Activated naive CD8-positive, alpha-beta T cell (primary cell): ENCODE data around the gene ALDH7A1.
A peak's percentile ranks its signal among the peaks of the same experiment; 100 is the strongest.
"Not testable (repeated sequence)": the region's sequence is repeated elsewhere in the genome, so short reads cannot be mapped to it uniquely, and the experiment has no call there.

ENCODE experiments used
- H3K27ac Mint-ChIP-seq: one replicate; pipeline ENCODE4 v1.8.0; 2021; ENCODE audit warnings: mixed read lengths
- H3K27me3 Mint-ChIP-seq: one replicate; pipeline ENCODE4 v1.8.0; 2021; ENCODE audit warnings: mixed read lengths
- H3K36me3 Mint-ChIP-seq: one replicate; pipeline ENCODE4 v1.8.0; 2021; ENCODE audit warnings: mixed read lengths
- H3K4me1 Mint-ChIP-seq: one replicate; pipeline ENCODE4 v1.8.0; 2021; ENCODE audit warnings: low read depth, mixed read lengths
- H3K4me3 Mint-ChIP-seq: one replicate; pipeline ENCODE4 v1.8.0; 2021; ENCODE audit warnings: mild to moderate bottlenecking, mixed read lengths
- H3K9me3 Mint-ChIP-seq: one replicate; pipeline ENCODE4 v1.8.0; 2021; ENCODE audit warnings: low read depth, mixed read lengths

ALDH7A1 gene

GRCh38 chr5:126603402-126603991, 8.5 kb upstream of the ALDH7A1 start:
- Mint-ChIP-seq H3K4me3 (peak overlapping the region; percentile 35), H3K27ac (peak overlapping the region; percentile 16), H3K4me1 (peaks cover 50% of the 10 kb centered on the region), H3K9me3 (no peaks in the 10 kb centered on the region), H3K36me3 (peaks cover 4% of the 10 kb centered on the region), H3K27me3 (no peaks in the 10 kb centered on the region)

- H3K27ac Mint-ChIP-seq = peak within 1 kb of the TSS; percentile 96
- peak within 1 kb of the TSS; percentile 96 for H3K4me3 Mint-ChIP-seq
- peaks cover 31% of the 10 kb centered on the region for H3K4me1 Mint-ChIP-seq
- H3K36me3 Mint-ChIP-seq = peaks cover 2% of the 10 kb centered on the region
- H3K9me3 Mint-ChIP-seq = no peaks in the 10 kb centered on the region
- no peaks in the 10 kb centered on the region for H3K27me3 Mint-ChIP-seq
These were observed 5.9 kb upstream of the ALDH7A1 start, which contains the start of gene PHAX for GRCh38 chr5:126600631-126601511. Gene PHAX, plus strand, starts transcription at chr5:126600947. Its CDS starts 16 bp downstream, at chr5:126600963.

GRCh38 chr5:126599971-126600630, 5.1 kb upstream of the ALDH7A1 start:
- H3K27me3 Mint-ChIP-seq = not testable (repeated sequence)
- H3K4me1 Mint-ChIP-seq = peaks cover 27% of the 10 kb centered on the region

GRCh38 chr5:126599499-126599898, 4.5 kb upstream of the ALDH7A1 start:
- H3K4me1 Mint-ChIP-seq = peaks cover 28% of the 10 kb centered on the region
- peak overlapping the region; percentile 48 for H3K4me3 Mint-ChIP-seq
- no peaks in the 10 kb centered on the region for H3K27me3 Mint-ChIP-seq
- H3K9me3 Mint-ChIP-seq = no peaks in the 10 kb centered on the region
- H3K36me3 Mint-ChIP-seq = no peaks in the 10 kb centered on the region
- H3K27ac Mint-ChIP-seq = no peak overlapping the region

More at GRCh38 chr5:126599971-126600630, 5.1 kb upstream of the ALDH7A1 start:
- Mint-ChIP-seq H3K4me3 (peak overlapping the region; percentile 96), H3K27ac (peak overlapping the region; percentile 96)
- H3K36me3 Mint-ChIP-seq, H3K9me3 Mint-ChIP-seq: not testable (repeated sequence)

GRCh38 chr5:126597156-126597555, 2.1 kb upstream of the ALDH7A1 start:
- Mint-ChIP-seq H3K4me1 (peaks cover 19% of the 10 kb centered on the region), H3K4me3 (no peak overlapping the region), H3K27ac (no peak overlapping the region), H3K36me3 (no peaks in the 10 kb centered on the region), H3K27me3 (peaks cover 2% of the 10 kb centered on the region), H3K9me3 (no peaks in the 10 kb centered on the region)

GRCh38 chr5:126595486-126596083, 566 bp upstream of the ALDH7A1 start:
- Mint-ChIP-seq H3K4me3 (peak overlapping the region; percentile 85), H3K36me3 (no peaks in the 10 kb centered on the region), H3K9me3 (no peaks in the 10 kb centered on the region), H3K4me1 (peaks cover 16% of the 10 kb centered on the region), H3K27me3 (peaks cover 2% of the 10 kb centered on the region), H3K27ac (no peak overlapping the region)

- no peak overlapping the region for H3K4me3 Mint-ChIP-seq
- no peak overlapping the region for H3K27ac Mint-ChIP-seq
- H3K36me3 Mint-ChIP-seq = no peaks in the 10 kb centered on the region
- no peaks in the 10 kb centered on the region for H3K9me3 Mint-ChIP-seq
- peaks cover 2% of the 10 kb centered on the region for H3K27me3 Mint-ChIP-seq
- H3K4me1 Mint-ChIP-seq = peaks cover 13% of the 10 kb centered on the region
These were observed 3.5 kb downstream of the ALDH7A1 start for GRCh38 chr5:126591549-126591948.

GRCh38 chr5:126589536-126590297, 5.3 kb downstream of the ALDH7A1 start:
- H3K9me3 Mint-ChIP-seq = no peaks in the 10 kb centered on the region
- no peak overlapping the region for H3K4me3 Mint-ChIP-seq
- peaks cover 9% of the 10 kb centered on the region for H3K4me1 Mint-ChIP-seq
- peaks cover 2% of the 10 kb centered on the region for H3K27me3 Mint-ChIP-seq
- H3K36me3 Mint-ChIP-seq = no peaks in the 10 kb centered on the region
- no peak overlapping the region for H3K27ac Mint-ChIP-seq

GRCh38 chr5:126587551-126588390, 7.2 kb downstream of the ALDH7A1 start:
- no peak overlapping the region for H3K4me3 Mint-ChIP-seq
- H3K4me1 Mint-ChIP-seq = no peaks in the 10 kb centered on the region
- peaks cover 3% of the 10 kb centered on the region for H3K36me3 Mint-ChIP-seq
- no peaks in the 10 kb centered on the region for H3K9me3 Mint-ChIP-seq
- H3K27me3 Mint-ChIP-seq = no peaks in the 10 kb centered on the region
- H3K27ac Mint-ChIP-seq = no peak overlapping the region

- Mint-ChIP-seq H3K4me1 (no peaks in the 10 kb centered on the region), H3K36me3 (peaks cover 3% of the 10 kb centered on the region), H3K27me3 (no peaks in the 10 kb centered on the region), H3K27ac (no peak overlapping the region), H3K9me3 (no peaks in the 10 kb centered on the region), H3K4me3 (no peak overlapping the region)
These were observed 11.3 kb downstream of the ALDH7A1 start for GRCh38 chr5:126583761-126584160.

- no peak overlapping the region for H3K4me3 Mint-ChIP-seq
- H3K4me1 Mint-ChIP-seq = no peaks in the 10 kb centered on the region
- no peak overlapping the region for H3K27ac Mint-ChIP-seq
- no peaks in the 10 kb centered on the region for H3K9me3 Mint-ChIP-seq
- H3K27me3 Mint-ChIP-seq = no peaks in the 10 kb centered on the region
- peaks cover 3% of the 10 kb centered on the region for H3K36me3 Mint-ChIP-seq
These were observed 15.3 kb downstream of the ALDH7A1 start for GRCh38 chr5:126579716-126580115.

GRCh38 chr5:126577415-126577814, 17.6 kb downstream of the ALDH7A1 start:
- Mint-ChIP-seq H3K4me3 (no peak overlapping the region), H3K4me1 (no peaks in the 10 kb centered on the region), H3K27ac (no peak overlapping the region), H3K9me3 (no peaks in the 10 kb centered on the region), H3K27me3 (no peaks in the 10 kb centered on the region), H3K36me3 (no peaks in the 10 kb centered on the region)

GRCh38 chr5:126576974-126577373, 18.0 kb downstream of the ALDH7A1 start:
- Mint-ChIP-seq H3K36me3 (no peaks in the 10 kb centered on the region), H3K4me1 (no peaks in the 10 kb centered on the region), H3K4me3 (no peak overlapping the region), H3K27me3 (no peaks in the 10 kb centered on the region), H3K9me3 (no peaks in the 10 kb centered on the region), H3K27ac (no peak overlapping the region)
